DND-41 (cell line): ENCODE measurements around the gene TBC1D22A.

Experiments used
- CTCF ChIP-seq: IDR thresholded peaks from 2 replicates; pipeline ENCODE4 v1.5.1; 2012; ENCODE audit warnings: borderline replicate concordance, low read length, moderate library complexity, mild to moderate bottlenecking; ENCODE audit not compliant: poor library complexity, severe bottlenecking; ENCODE audit errors: extremely low read depth
- EZH2 ChIP-seq: IDR thresholded peaks from 3 replicates; pipeline ENCODE4 v1.6.1; 2012; ENCODE audit warnings: borderline replicate concordance, low read depth, mild to moderate bottlenecking, moderate library complexity, low read length, inconsistent platforms; ENCODE audit not compliant: severe bottlenecking

GRCh38 chr22:47080100-47080499, 317.6 kb downstream of the TBC1D22A start:
- TF ChIP-seq CTCF (no peak), EZH2 (no peak)
